Measurements from ENCODE around the gene ABCD1. TPM values are rescaled to one million over a fixed set of nuclear protein-coding genes. Genes with fewer than 3 reads are reported as not detected.

Gene ABCD1
- total and polyA plus RNA-seq, 9 donors, result 1.4 to 11.1 (median 8.3) TPM

DNA sequence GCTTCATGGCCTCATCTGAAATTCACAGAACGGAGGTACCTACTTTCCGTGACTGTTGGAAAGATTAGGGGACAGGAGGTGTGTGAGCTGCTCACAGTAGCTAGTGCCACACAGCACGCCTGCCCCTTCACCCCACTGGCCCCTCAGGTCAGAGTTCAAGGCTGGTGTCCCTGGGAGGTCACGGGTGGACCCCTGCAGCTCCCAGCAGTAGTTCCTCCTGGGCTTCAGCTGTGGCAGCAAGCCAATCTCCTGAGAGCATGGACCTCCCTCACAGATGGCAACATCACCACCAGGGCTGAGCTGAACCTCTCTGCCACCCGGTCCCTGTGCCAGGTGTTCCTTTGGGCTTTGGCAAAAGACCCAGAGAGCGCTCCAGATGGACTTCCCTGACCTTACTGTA, 67.7 kb downstream of the ABCD1 start:
- peaks cover 5% of the 10 kb centered on the region for H3K4me1 ChIP-seq (ENCODE audit: insufficient read depth)
- H3K27me3 ChIP-seq, result no peaks in the 10 kb centered on the region
- no peak overlapping the region for H3K27ac ChIP-seq
- intact Hi-C loops (cut with DNase I), result loop anchor here in 1 of 4 donors (10.0 kb wide), 1 partner anchor 272 kb away; no protein-coding TSS in a partner anchor
- WGBS, 3 donors, result 83 to 85% (median 85%) methylated on average over 6 of the region's 6 CpGs
- TF ChIP-seq, protein P1, sequence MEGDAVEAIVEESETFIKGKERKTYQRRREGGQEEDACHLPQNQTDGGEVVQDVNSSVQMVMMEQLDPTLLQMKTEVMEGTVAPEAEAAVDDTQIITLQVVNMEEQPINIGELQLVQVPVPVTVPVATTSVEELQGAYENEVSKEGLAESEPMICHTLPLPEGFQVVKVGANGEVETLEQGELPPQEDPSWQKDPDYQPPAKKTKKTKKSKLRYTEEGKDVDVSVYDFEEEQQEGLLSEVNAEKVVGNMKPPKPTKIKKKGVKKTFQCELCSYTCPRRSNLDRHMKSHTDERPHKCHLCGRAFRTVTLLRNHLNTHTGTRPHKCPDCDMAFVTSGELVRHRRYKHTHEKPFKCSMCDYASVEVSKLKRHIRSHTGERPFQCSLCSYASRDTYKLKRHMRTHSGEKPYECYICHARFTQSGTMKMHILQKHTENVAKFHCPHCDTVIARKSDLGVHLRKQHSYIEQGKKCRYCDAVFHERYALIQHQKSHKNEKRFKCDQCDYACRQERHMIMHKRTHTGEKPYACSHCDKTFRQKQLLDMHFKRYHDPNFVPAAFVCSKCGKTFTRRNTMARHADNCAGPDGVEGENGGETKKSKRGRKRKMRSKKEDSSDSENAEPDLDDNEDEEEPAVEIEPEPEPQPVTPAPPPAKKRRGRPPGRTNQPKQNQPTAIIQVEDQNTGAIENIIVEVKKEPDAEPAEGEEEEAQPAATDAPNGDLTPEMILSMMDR (IDR thresholded peaks at IDR 0.05), result no peak
- TF ChIP-seq EP300 (IDR thresholded peaks at IDR 0.05) (no peak), POLR2A (IDR thresholded peaks at IDR 0.05) (no peak)
- DNase-seq, result no peak
- no peaks in the 10 kb centered on the region for H3K9me3 ChIP-seq
- H3K36me3 ChIP-seq, result no peaks in the 10 kb centered on the region
- H3K4me3 ChIP-seq, result no peak overlapping the region

GRCh38 chrX:153793291-153793690, 68.6 kb downstream of the ABCD1 start:
- intact Hi-C loops (cut with DNase I), result loop anchor here in 1 of 4 donors (10.0 kb wide), 1 partner anchor 272 kb away; no protein-coding TSS in a partner anchor
- H3K9me3 ChIP-seq, result no peaks in the 10 kb centered on the region
- TF ChIP-seq, protein P1 (IDR thresholded peaks at IDR 0.05), result no peak
- TF ChIP-seq POLR2A (IDR thresholded peaks at IDR 0.05) (no peak), EP300 (IDR thresholded peaks at IDR 0.05) (no peak)
- 45 to 55% (median 47%) methylated on average over 7 of the region's 7 CpGs for WGBS, 3 donors
- peak overlapping the region in 1 of 2 donors; percentile 94 for H3K27ac ChIP-seq
- H3K36me3 ChIP-seq, result no peaks in the 10 kb centered on the region
- peaks cover 5% of the 10 kb centered on the region for H3K4me1 ChIP-seq (ENCODE audit: insufficient read depth)
- peak overlapping the region; percentile 55 for H3K4me3 ChIP-seq
- DNase-seq, result no peak
- H3K27me3 ChIP-seq, result no peaks in the 10 kb centered on the region

Other genes starting within 250 kb of the ABCD1 start
- gene BGN, start 229.9 kb upstream of the ABCD1 start, total RNA-seq, result 10 to 100 TPM; 10.0 to 72.3 (median 31.2) TPM
- gene BGN, start 229.9 kb upstream of the ABCD1 start, polyA plus RNA-seq, result 10 to 100 TPM; 81.6 to 81.7 TPM
- 1 to 10 TPM in 1 of 7 donors, under 1 TPM in 2, not detected in 4; 0.23 to 1.6 (median 0.27) TPM for gene ATP2B3, start 207.2 kb upstream of the ABCD1 start, total RNA-seq
- gene ATP2B3, start 207.2 kb upstream of the ABCD1 start, polyA plus RNA-seq, result under 1 TPM in 1 of 2 donors, not detected in 1; 0.01 TPM
- 10 to 100 TPM; 15.5 to 20.0 (median 19.3) TPM for gene CCNQ, start 125.7 kb upstream of the ABCD1 start, total RNA-seq
- gene CCNQ, start 125.7 kb upstream of the ABCD1 start, polyA plus RNA-seq, result 10 to 100 TPM; 16.8 to 23.8 TPM
- 1 to 10 TPM in 3 of 7 donors, under 1 TPM in 4; 0.12 to 3.7 (median 0.74) TPM for gene DUSP9, start 77.7 kb upstream of the ABCD1 start, total RNA-seq
- gene DUSP9, start 77.7 kb upstream of the ABCD1 start, polyA plus RNA-seq, result under 1 TPM in 1 of 2 donors, not detected in 1; 0.28 TPM
- 1 to 10 TPM in 4 of 7 donors, under 1 TPM in 2, not detected in 1; 0.51 to 5.9 (median 1.6) TPM for gene PNCK, start 51.0 kb upstream of the ABCD1 start, total RNA-seq
- gene PNCK, start 51.0 kb upstream of the ABCD1 start, polyA plus RNA-seq, result 1 to 10 TPM in 1 of 2 donors, under 1 TPM in 1; 0.87 to 1.1 TPM
- 10 to 100 TPM in 5 of 7 donors, 1 to 10 TPM in 2; 6.3 to 23.5 (median 16.3) TPM for gene SLC6A8, start 36.9 kb upstream of the ABCD1 start, total RNA-seq
- gene SLC6A8, start 36.9 kb upstream of the ABCD1 start, polyA plus RNA-seq, result 10 to 100 TPM in 1 of 2 donors, 1 to 10 TPM in 1; 7.5 to 10.0 TPM
- 100 to 1,000 TPM in 5 of 7 donors, 10 to 100 TPM in 2; 53.7 to 146 (median 126) TPM for gene BCAP31, start 469 bp upstream of the ABCD1 start, total RNA-seq
- gene BCAP31, start 469 bp upstream of the ABCD1 start, polyA plus RNA-seq, result 100 to 1,000 TPM; 151 to 195 TPM
- gene PLXNB3, start 39.4 kb downstream of the ABCD1 start, total RNA-seq, result 1 to 10 TPM in 3 of 7 donors, under 1 TPM in 4; 0.46 to 5.0 (median 0.95) TPM
- 1 to 10 TPM in 1 of 2 donors, under 1 TPM in 1; 0.79 to 3.6 TPM for gene PLXNB3, start 39.4 kb downstream of the ABCD1 start, polyA plus RNA-seq
- gene SRPK3, start 56.2 kb downstream of the ABCD1 start, total RNA-seq, result 1 to 10 TPM; 1.1 to 2.1 (median 1.6) TPM
- gene SRPK3, start 56.2 kb downstream of the ABCD1 start, polyA plus RNA-seq, result under 1 TPM; 0.25 to 0.65 TPM
- gene IDH3G, start 69.5 kb downstream of the ABCD1 start, total RNA-seq, result 10 to 100 TPM; 48.5 to 58.5 (median 54.7) TPM
- gene IDH3G, start 69.5 kb downstream of the ABCD1 start, polyA plus RNA-seq, result 10 to 100 TPM; 41.3 to 44.2 TPM
- 100 to 1,000 TPM; 123 to 181 (median 155) TPM for gene SSR4, start 69.8 kb downstream of the ABCD1 start, total RNA-seq
- 100 to 1,000 TPM; 120 to 261 TPM for gene SSR4, start 69.8 kb downstream of the ABCD1 start, polyA plus RNA-seq
- gene PDZD4, start 105.7 kb downstream of the ABCD1 start, total RNA-seq, result 1 to 10 TPM in 4 of 7 donors, under 1 TPM in 3; 0.73 to 8.6 (median 2.7) TPM
- gene PDZD4, start 105.7 kb downstream of the ABCD1 start, polyA plus RNA-seq, result 1 to 10 TPM; 2.0 to 2.2 TPM
- gene L1CAM, start 161.3 kb downstream of the ABCD1 start, total RNA-seq, result 1 to 10 TPM in 3 of 7 donors, under 1 TPM in 3, not detected in 1; 0.36 to 3.0 (median 1.1) TPM
- gene L1CAM, start 161.3 kb downstream of the ABCD1 start, polyA plus RNA-seq, result 1 to 10 TPM in 1 of 2 donors, under 1 TPM in 1; 0.63 to 1.1 TPM
- 1 to 10 TPM in 1 of 7 donors, under 1 TPM in 4, not detected in 2; 0.34 to 1.5 (median 0.50) TPM for gene AVPR2, start 179.8 kb downstream of the ABCD1 start, total RNA-seq
- 1 to 10 TPM in 1 of 2 donors, not detected in 1; 1.3 TPM for gene AVPR2, start 179.8 kb downstream of the ABCD1 start, polyA plus RNA-seq
- gene ARHGAP4, start 201.4 kb downstream of the ABCD1 start, total RNA-seq, result 10 to 100 TPM in 5 of 7 donors, 1 to 10 TPM in 2; 7.0 to 22.3 (median 11.4) TPM
- 10 to 100 TPM in 1 of 2 donors, 1 to 10 TPM in 1; 1.2 to 14.7 TPM for gene ARHGAP4, start 201.4 kb downstream of the ABCD1 start, polyA plus RNA-seq
- 10 to 100 TPM; 36.7 to 95.5 (median 64.2) TPM for gene NAA10, start 210.2 kb downstream of the ABCD1 start, total RNA-seq
- gene NAA10, start 210.2 kb downstream of the ABCD1 start, polyA plus RNA-seq, result 10 to 100 TPM; 64.9 to 87.3 TPM
- 1 to 10 TPM in 6 of 7 donors, under 1 TPM in 1; 0.80 to 4.9 (median 2.5) TPM for gene RENBP, start 219.8 kb downstream of the ABCD1 start, total RNA-seq
- gene RENBP, start 219.8 kb downstream of the ABCD1 start, polyA plus RNA-seq, result 1 to 10 TPM; 1.2 to 2.8 TPM
- 10 to 100 TPM; 26.3 to 62.5 (median 53.1) TPM for gene HCFC1, start 247.0 kb downstream of the ABCD1 start, total RNA-seq
- 10 to 100 TPM; 13.3 to 19.7 TPM for gene HCFC1, start 247.0 kb downstream of the ABCD1 start, polyA plus RNA-seq
- 10 to 100 TPM in 3 of 7 donors, 1 to 10 TPM in 4; 4.4 to 11.6 (median 9.4) TPM for gene TMEM187, start 247.9 kb downstream of the ABCD1 start, total RNA-seq
- gene TMEM187, start 247.9 kb downstream of the ABCD1 start, polyA plus RNA-seq, result 1 to 10 TPM; 2.6 to 9.8 TPM

Measured in ovary (tissue), 9 donors.